ENCODE measurements around the gene DTX4. TPM values are rescaled to one million over a fixed set of nuclear protein-coding genes. Genes with fewer than 3 reads are reported as not detected.
A peak's percentile ranks its signal among the peaks of the same experiment; 100 is the strongest.
"Not testable (repeated sequence)": the region's sequence is repeated elsewhere in the genome, so short reads cannot be mapped to it uniquely, and the experiment has no call there.

Gene DTX4
- total RNA-seq (2014; rRNA removed; shearing (Covaris generic)): 0.48 and 0.49 TPM in 2 replicates

- peak; percentile 77 for DNase-seq (ENCODE audit: low read depth)
Observed at GRCh38 chr11:59171508-59172322, at the start of gene DTX4. Gene DTX4, plus strand, starts transcription at chr11:59172132. Its CDS starts 464 bp downstream, at chr11:59172596.

- DNase-seq (ENCODE audit: low read depth): peak; percentile 52
Observed at GRCh38 chr11:59135648-59136461, 36.1 kb upstream of the DTX4 start.

- not testable (repeated sequence) for DNase-seq (ENCODE audit: low read depth)
Observed at GRCh38 chr11:59136551-59136950, 35.4 kb upstream of the DTX4 start.

GRCh38 chr11:59137190-59137589, 34.7 kb upstream of the DTX4 start:
- no peak for DNase-seq (ENCODE audit: low read depth)

GRCh38 chr11:59138643-59139042, 33.3 kb upstream of the DTX4 start:
- no peak for DNase-seq (ENCODE audit: low read depth)

- DNase-seq (ENCODE audit: low read depth): no peak
Observed at GRCh38 chr11:59141191-59141590, 30.7 kb upstream of the DTX4 start.

GRCh38 chr11:59141673-59142460, 30.1 kb upstream of the DTX4 start:
- DNase-seq (ENCODE audit: low read depth): peak; percentile 31

GRCh38 chr11:59142530-59143507, 29.1 kb upstream of the DTX4 start, which contains the start of gene FAM111A:
Gene FAM111A, plus strand, starts transcription at chr11:59142856. Its CDS starts 6,017 bp downstream, at chr11:59148873.
- peak; percentile 93 for DNase-seq (ENCODE audit: low read depth)

GRCh38 chr11:59144096-59144495, 27.8 kb upstream of the DTX4 start:
- DNase-seq (ENCODE audit: low read depth): no peak

- DNase-seq (ENCODE audit: low read depth): peak; percentile 88
Observed at GRCh38 chr11:59144579-59145345, 27.2 kb upstream of the DTX4 start.

- peak; percentile 15 for DNase-seq (ENCODE audit: low read depth)
Observed at GRCh38 chr11:59145534-59145933, 26.4 kb upstream of the DTX4 start.

- DNase-seq (ENCODE audit: low read depth): no peak
Observed at GRCh38 chr11:59151761-59152160, 20.2 kb upstream of the DTX4 start.

GRCh38 chr11:59152312-59152951, 19.5 kb upstream of the DTX4 start:
- no peak for DNase-seq (ENCODE audit: low read depth)

GRCh38 chr11:59154610-59155009, 17.3 kb upstream of the DTX4 start:
- no peak for DNase-seq (ENCODE audit: low read depth)

- no peak for DNase-seq (ENCODE audit: low read depth)
Observed at GRCh38 chr11:59157433-59157832, 14.5 kb upstream of the DTX4 start.

GRCh38 chr11:59158206-59159068, 13.5 kb upstream of the DTX4 start:
- peak; percentile 72 for DNase-seq (ENCODE audit: low read depth)

- no peak for DNase-seq (ENCODE audit: low read depth)
Observed at GRCh38 chr11:59164028-59164427, 7.9 kb upstream of the DTX4 start.

- DNase-seq (ENCODE audit: low read depth): peak; percentile 7
Observed at GRCh38 chr11:59172345-59173079, 580 bp downstream of the DTX4 start.

Measured in RPMI7951 (cell line).